ENCODE results near the gene TVP23A. TPM values are rescaled to one million over a fixed set of nuclear protein-coding genes. Genes with fewer than 3 reads are reported as not detected.
"Not testable (repeated sequence)": the region's sequence is repeated elsewhere in the genome, so short reads cannot be mapped to it uniquely, and the experiment has no call there.

TVP23A gene
- total RNA-seq, 2 donors from 2014 or later: not detected

- no peak for DNase-seq
- Mint-ChIP-seq H3K4me3 (no peak overlapping the region), H3K36me3 (ENCODE audit: low read depth) (no peaks in the 10 kb centered on the region), H3K4me1 (no peaks in the 10 kb centered on the region), H3K27ac (no peak overlapping the region), H3K27me3 (peaks cover 16% of the 10 kb centered on the region)
- ATAC-seq: no peak
- no peaks in the 10 kb centered on the region for H3K9me3 ChIP-seq (ENCODE audit: control insufficient read depth, low read length, poor library complexity, severe bottlenecking)
These were observed 11.9 kb downstream of the TVP23A start for GRCh38 chr16:10806698-10807097.

- H3K27ac Mint-ChIP-seq: no peak overlapping the region
- H3K4me3 Mint-ChIP-seq: no peak overlapping the region
- ATAC-seq: no peak
- H3K36me3 Mint-ChIP-seq (ENCODE audit: low read depth): no peaks in the 10 kb centered on the region
- H3K4me1 Mint-ChIP-seq: no peaks in the 10 kb centered on the region
- no peaks in the 10 kb centered on the region for H3K9me3 ChIP-seq (ENCODE audit: control insufficient read depth, low read length, poor library complexity, severe bottlenecking)
- H3K27me3 Mint-ChIP-seq: peaks cover 16% of the 10 kb centered on the region
- no peak for DNase-seq
These were observed 13.3 kb downstream of the TVP23A start for GRCh38 chr16:10805334-10805733.

GRCh38 chr16:10799736-10800135 is 18.9 kb downstream of the TVP23A start:
- peaks cover 2% of the 10 kb centered on the region for H3K36me3 Mint-ChIP-seq (ENCODE audit: low read depth)
- H3K4me1 Mint-ChIP-seq: no peaks in the 10 kb centered on the region
- no peak overlapping the region for H3K4me3 Mint-ChIP-seq
- peaks cover 6% of the 10 kb centered on the region for H3K27me3 Mint-ChIP-seq
- peaks cover 2% of the 10 kb centered on the region for H3K9me3 ChIP-seq (ENCODE audit: control insufficient read depth, low read length, poor library complexity, severe bottlenecking)
- no peak overlapping the region for H3K27ac Mint-ChIP-seq
- DNase-seq (no peak), ATAC-seq (no peak)

- H3K36me3 Mint-ChIP-seq (ENCODE audit: low read depth): peaks cover 2% of the 10 kb centered on the region
- peaks cover 6% of the 10 kb centered on the region for H3K27me3 Mint-ChIP-seq
- DNase-seq (no peak), ATAC-seq (no peak)
- H3K27ac Mint-ChIP-seq: no peak overlapping the region
- H3K9me3 ChIP-seq (ENCODE audit: control insufficient read depth, low read length, poor library complexity, severe bottlenecking): no peaks in the 10 kb centered on the region
- no peak overlapping the region for H3K4me3 Mint-ChIP-seq
- no peaks in the 10 kb centered on the region for H3K4me1 Mint-ChIP-seq
These were observed 27.5 kb downstream of the TVP23A start for GRCh38 chr16:10791048-10791447.

GRCh38 chr16:10788630-10789029 is 30.0 kb downstream of the TVP23A start:
- H3K4me1 Mint-ChIP-seq; H3K36me3 Mint-ChIP-seq (ENCODE audit: low read depth); H3K27me3 Mint-ChIP-seq; DNase-seq; H3K27ac Mint-ChIP-seq; H3K4me3 Mint-ChIP-seq; ATAC-seq; H3K9me3 ChIP-seq (ENCODE audit: control insufficient read depth, low read length, poor library complexity, severe bottlenecking): not testable (repeated sequence)

GRCh38 chr16:10787304-10787703 is 31.3 kb downstream of the TVP23A start:
- H3K27me3 Mint-ChIP-seq: peaks cover 13% of the 10 kb centered on the region
- no peaks in the 10 kb centered on the region for H3K4me1 Mint-ChIP-seq
- no peak for DNase-seq
- no peak overlapping the region for H3K4me3 Mint-ChIP-seq
- peak; percentile 45 for ATAC-seq
- H3K27ac Mint-ChIP-seq: no peak overlapping the region
- peaks cover 2% of the 10 kb centered on the region for H3K36me3 Mint-ChIP-seq (ENCODE audit: low read depth)
- no peaks in the 10 kb centered on the region for H3K9me3 ChIP-seq (ENCODE audit: control insufficient read depth, low read length, poor library complexity, severe bottlenecking)

- H3K27ac Mint-ChIP-seq: no peak overlapping the region
- ATAC-seq (no peak), DNase-seq (no peak)
- no peaks in the 10 kb centered on the region for H3K36me3 Mint-ChIP-seq (ENCODE audit: low read depth)
- no peaks in the 10 kb centered on the region for H3K9me3 ChIP-seq (ENCODE audit: control insufficient read depth, low read length, poor library complexity, severe bottlenecking)
- H3K27me3 Mint-ChIP-seq: peaks cover 31% of the 10 kb centered on the region
- H3K4me1 Mint-ChIP-seq: no peaks in the 10 kb centered on the region
- no peak overlapping the region for H3K4me3 Mint-ChIP-seq
These were observed 36.0 kb downstream of the TVP23A start for GRCh38 chr16:10782628-10783027.

GRCh38 chr16:10780628-10781027 is 38.0 kb downstream of the TVP23A start:
- DNase-seq: no peak
- no peak overlapping the region for H3K4me3 Mint-ChIP-seq
- H3K27me3 Mint-ChIP-seq: peaks cover 31% of the 10 kb centered on the region
- H3K9me3 ChIP-seq (ENCODE audit: control insufficient read depth, low read length, poor library complexity, severe bottlenecking): no peaks in the 10 kb centered on the region
- no peak overlapping the region for H3K27ac Mint-ChIP-seq
- peaks cover 5% of the 10 kb centered on the region for H3K4me1 Mint-ChIP-seq
- no peak for ATAC-seq
- no peaks in the 10 kb centered on the region for H3K36me3 Mint-ChIP-seq (ENCODE audit: low read depth)

- H3K9me3 ChIP-seq (ENCODE audit: control insufficient read depth, low read length, poor library complexity, severe bottlenecking); ATAC-seq; H3K4me3 Mint-ChIP-seq; DNase-seq; H3K36me3 Mint-ChIP-seq (ENCODE audit: low read depth); H3K4me1 Mint-ChIP-seq; H3K27ac Mint-ChIP-seq: not testable (repeated sequence)
- peaks cover 31% of the 10 kb centered on the region for H3K27me3 Mint-ChIP-seq
These were observed 38.7 kb downstream of the TVP23A start for GRCh38 chr16:10779908-10780307.

GRCh38 chr16:10777356-10777755 is 41.2 kb downstream of the TVP23A start:
- DNase-seq (no peak), ATAC-seq (no peak)
- H3K9me3 ChIP-seq (ENCODE audit: control insufficient read depth, low read length, poor library complexity, severe bottlenecking): no peaks in the 10 kb centered on the region
- H3K4me1 Mint-ChIP-seq: peaks cover 5% of the 10 kb centered on the region
- no peak overlapping the region for H3K4me3 Mint-ChIP-seq
- H3K27ac Mint-ChIP-seq: no peak overlapping the region
- H3K27me3 Mint-ChIP-seq: peaks cover 24% of the 10 kb centered on the region
- H3K36me3 Mint-ChIP-seq (ENCODE audit: low read depth): no peaks in the 10 kb centered on the region

GRCh38 chr16:10776923-10777322 is 41.7 kb downstream of the TVP23A start:
- ATAC-seq; H3K9me3 ChIP-seq (ENCODE audit: control insufficient read depth, low read length, poor library complexity, severe bottlenecking); H3K4me3 Mint-ChIP-seq; H3K27ac Mint-ChIP-seq; H3K4me1 Mint-ChIP-seq; H3K36me3 Mint-ChIP-seq (ENCODE audit: low read depth); DNase-seq: not testable (repeated sequence)
- peaks cover 21% of the 10 kb centered on the region for H3K27me3 Mint-ChIP-seq

GRCh38 chr16:10776280-10776679 is 42.3 kb downstream of the TVP23A start:
- H3K27ac Mint-ChIP-seq: no peak overlapping the region
- peaks cover 6% of the 10 kb centered on the region for H3K4me1 Mint-ChIP-seq
- ATAC-seq: peak; percentile 80
- no peaks in the 10 kb centered on the region for H3K36me3 Mint-ChIP-seq (ENCODE audit: low read depth)
- H3K27me3 Mint-ChIP-seq: peaks cover 18% of the 10 kb centered on the region
- H3K9me3 ChIP-seq (ENCODE audit: control insufficient read depth, low read length, poor library complexity, severe bottlenecking): no peaks in the 10 kb centered on the region
- DNase-seq: no peak
- H3K4me3 Mint-ChIP-seq: no peak overlapping the region

- Mint-ChIP-seq H3K27me3 (no peaks in the 10 kb centered on the region), H3K27ac (no peak overlapping the region), H3K4me1 (peaks cover 8% of the 10 kb centered on the region), H3K4me3 (no peak overlapping the region), H3K36me3 (ENCODE audit: low read depth) (no peaks in the 10 kb centered on the region)
- no peak for DNase-seq
- no peak for ATAC-seq
- no peaks in the 10 kb centered on the region for H3K9me3 ChIP-seq (ENCODE audit: control insufficient read depth, low read length, poor library complexity, severe bottlenecking)
These were observed 47.7 kb downstream of the TVP23A start for GRCh38 chr16:10770907-10771306.

- ATAC-seq (no peak), DNase-seq (no peak)
- peaks cover 2% of the 10 kb centered on the region for H3K36me3 Mint-ChIP-seq (ENCODE audit: low read depth)
- no peak overlapping the region for H3K4me3 Mint-ChIP-seq
- peaks cover 10% of the 10 kb centered on the region for H3K4me1 Mint-ChIP-seq
- no peaks in the 10 kb centered on the region for H3K9me3 ChIP-seq (ENCODE audit: control insufficient read depth, low read length, poor library complexity, severe bottlenecking)
- H3K27ac Mint-ChIP-seq: no peak overlapping the region
- no peaks in the 10 kb centered on the region for H3K27me3 Mint-ChIP-seq
These were observed 49.2 kb downstream of the TVP23A start for GRCh38 chr16:10769381-10769780.

Measured in T-helper 17 cell (primary cell).